ENCODE measurements around the gene POFUT1.

DNA sequence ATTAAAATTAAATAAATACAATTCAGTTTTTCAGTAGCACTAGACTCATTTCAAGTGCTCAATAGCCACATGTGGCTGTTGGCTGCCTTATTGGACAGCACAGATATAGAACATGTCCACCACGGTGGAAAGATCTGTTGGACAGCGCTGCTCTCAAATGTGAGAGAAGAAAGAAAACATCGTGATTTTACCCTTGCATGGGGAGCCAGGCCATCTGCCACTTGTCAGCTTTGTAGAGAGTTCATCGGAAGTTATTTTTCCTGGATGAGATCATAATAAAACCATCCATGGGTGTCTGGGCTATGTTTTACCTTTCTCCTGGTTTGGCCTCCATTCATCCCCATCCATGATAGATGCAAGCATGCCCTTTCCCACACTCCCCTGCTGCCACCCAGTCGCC, 63.9 kb downstream of the POFUT1 start:
- TF ChIP-seq ZNF274 (IDR thresholded peaks at IDR 0.05; ENCODE audit: low read length) (no peak), ZNF274 (tag by site-specific recombination; IDR thresholded peaks at IDR 0.05; ENCODE audit: borderline replicate concordance) (no peak), ZNF175 (tag by site-specific recombination; IDR thresholded peaks at IDR 0.05) (no peak), YY1 (tag by site-specific recombination; IDR thresholded peaks at IDR 0.05) (no peak), ZNF792 (tag by site-specific recombination; IDR thresholded peaks at IDR 0.05) (no peak), ZBTB8A (tag by site-specific recombination; IDR thresholded peaks at IDR 0.05) (no peak), ZNF530 (tag by site-specific recombination; IDR thresholded peaks at IDR 0.05; ENCODE audit: low read depth) (no peak), SP3 (tag by site-specific recombination; IDR thresholded peaks at IDR 0.05) (no peak), GFI1B (tag by site-specific recombination; IDR thresholded peaks at IDR 0.05) (no peak), HOXA7 (CRISPR knock-in tag; IDR thresholded peaks at IDR 0.05; ENCODE audit: borderline replicate concordance) (no peak), ZBTB7A (tag by site-specific recombination; IDR thresholded peaks at IDR 0.05; ENCODE audit: low read depth) (no peak)
- TF ChIP-seq, protein P1, sequence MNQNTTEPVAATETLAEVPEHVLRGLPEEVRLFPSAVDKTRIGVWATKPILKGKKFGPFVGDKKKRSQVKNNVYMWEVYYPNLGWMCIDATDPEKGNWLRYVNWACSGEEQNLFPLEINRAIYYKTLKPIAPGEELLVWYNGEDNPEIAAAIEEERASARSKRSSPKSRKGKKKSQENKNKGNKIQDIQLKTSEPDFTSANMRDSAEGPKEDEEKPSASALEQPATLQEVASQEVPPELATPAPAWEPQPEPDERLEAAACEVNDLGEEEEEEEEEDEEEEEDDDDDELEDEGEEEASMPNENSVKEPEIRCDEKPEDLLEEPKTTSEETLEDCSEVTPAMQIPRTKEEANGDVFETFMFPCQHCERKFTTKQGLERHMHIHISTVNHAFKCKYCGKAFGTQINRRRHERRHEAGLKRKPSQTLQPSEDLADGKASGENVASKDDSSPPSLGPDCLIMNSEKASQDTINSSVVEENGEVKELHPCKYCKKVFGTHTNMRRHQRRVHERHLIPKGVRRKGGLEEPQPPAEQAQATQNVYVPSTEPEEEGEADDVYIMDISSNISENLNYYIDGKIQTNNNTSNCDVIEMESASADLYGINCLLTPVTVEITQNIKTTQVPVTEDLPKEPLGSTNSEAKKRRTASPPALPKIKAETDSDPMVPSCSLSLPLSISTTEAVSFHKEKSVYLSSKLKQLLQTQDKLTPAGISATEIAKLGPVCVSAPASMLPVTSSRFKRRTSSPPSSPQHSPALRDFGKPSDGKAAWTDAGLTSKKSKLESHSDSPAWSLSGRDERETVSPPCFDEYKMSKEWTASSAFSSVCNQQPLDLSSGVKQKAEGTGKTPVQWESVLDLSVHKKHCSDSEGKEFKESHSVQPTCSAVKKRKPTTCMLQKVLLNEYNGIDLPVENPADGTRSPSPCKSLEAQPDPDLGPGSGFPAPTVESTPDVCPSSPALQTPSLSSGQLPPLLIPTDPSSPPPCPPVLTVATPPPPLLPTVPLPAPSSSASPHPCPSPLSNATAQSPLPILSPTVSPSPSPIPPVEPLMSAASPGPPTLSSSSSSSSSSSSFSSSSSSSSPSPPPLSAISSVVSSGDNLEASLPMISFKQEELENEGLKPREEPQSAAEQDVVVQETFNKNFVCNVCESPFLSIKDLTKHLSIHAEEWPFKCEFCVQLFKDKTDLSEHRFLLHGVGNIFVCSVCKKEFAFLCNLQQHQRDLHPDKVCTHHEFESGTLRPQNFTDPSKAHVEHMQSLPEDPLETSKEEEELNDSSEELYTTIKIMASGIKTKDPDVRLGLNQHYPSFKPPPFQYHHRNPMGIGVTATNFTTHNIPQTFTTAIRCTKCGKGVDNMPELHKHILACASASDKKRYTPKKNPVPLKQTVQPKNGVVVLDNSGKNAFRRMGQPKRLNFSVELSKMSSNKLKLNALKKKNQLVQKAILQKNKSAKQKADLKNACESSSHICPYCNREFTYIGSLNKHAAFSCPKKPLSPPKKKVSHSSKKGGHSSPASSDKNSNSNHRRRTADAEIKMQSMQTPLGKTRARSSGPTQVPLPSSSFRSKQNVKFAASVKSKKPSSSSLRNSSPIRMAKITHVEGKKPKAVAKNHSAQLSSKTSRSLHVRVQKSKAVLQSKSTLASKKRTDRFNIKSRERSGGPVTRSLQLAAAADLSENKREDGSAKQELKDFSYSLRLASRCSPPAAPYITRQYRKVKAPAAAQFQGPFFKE (tag by site-specific recombination; IDR thresholded peaks at IDR 0.05; ENCODE audit: borderline replicate concordance): no peak
- TF ChIP-seq, protein P2, sequence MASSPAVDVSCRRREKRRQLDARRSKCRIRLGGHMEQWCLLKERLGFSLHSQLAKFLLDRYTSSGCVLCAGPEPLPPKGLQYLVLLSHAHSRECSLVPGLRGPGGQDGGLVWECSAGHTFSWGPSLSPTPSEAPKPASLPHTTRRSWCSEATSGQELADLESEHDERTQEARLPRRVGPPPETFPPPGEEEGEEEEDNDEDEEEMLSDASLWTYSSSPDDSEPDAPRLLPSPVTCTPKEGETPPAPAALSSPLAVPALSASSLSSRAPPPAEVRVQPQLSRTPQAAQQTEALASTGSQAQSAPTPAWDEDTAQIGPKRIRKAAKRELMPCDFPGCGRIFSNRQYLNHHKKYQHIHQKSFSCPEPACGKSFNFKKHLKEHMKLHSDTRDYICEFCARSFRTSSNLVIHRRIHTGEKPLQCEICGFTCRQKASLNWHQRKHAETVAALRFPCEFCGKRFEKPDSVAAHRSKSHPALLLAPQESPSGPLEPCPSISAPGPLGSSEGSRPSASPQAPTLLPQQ (tag by site-specific recombination; IDR thresholded peaks at IDR 0.05): no peak
- TF ChIP-seq, protein P3, sequence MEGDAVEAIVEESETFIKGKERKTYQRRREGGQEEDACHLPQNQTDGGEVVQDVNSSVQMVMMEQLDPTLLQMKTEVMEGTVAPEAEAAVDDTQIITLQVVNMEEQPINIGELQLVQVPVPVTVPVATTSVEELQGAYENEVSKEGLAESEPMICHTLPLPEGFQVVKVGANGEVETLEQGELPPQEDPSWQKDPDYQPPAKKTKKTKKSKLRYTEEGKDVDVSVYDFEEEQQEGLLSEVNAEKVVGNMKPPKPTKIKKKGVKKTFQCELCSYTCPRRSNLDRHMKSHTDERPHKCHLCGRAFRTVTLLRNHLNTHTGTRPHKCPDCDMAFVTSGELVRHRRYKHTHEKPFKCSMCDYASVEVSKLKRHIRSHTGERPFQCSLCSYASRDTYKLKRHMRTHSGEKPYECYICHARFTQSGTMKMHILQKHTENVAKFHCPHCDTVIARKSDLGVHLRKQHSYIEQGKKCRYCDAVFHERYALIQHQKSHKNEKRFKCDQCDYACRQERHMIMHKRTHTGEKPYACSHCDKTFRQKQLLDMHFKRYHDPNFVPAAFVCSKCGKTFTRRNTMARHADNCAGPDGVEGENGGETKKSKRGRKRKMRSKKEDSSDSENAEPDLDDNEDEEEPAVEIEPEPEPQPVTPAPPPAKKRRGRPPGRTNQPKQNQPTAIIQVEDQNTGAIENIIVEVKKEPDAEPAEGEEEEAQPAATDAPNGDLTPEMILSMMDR (tag by site-specific recombination; IDR thresholded peaks at IDR 0.05): no peak
- TF ChIP-seq, protein P4, sequence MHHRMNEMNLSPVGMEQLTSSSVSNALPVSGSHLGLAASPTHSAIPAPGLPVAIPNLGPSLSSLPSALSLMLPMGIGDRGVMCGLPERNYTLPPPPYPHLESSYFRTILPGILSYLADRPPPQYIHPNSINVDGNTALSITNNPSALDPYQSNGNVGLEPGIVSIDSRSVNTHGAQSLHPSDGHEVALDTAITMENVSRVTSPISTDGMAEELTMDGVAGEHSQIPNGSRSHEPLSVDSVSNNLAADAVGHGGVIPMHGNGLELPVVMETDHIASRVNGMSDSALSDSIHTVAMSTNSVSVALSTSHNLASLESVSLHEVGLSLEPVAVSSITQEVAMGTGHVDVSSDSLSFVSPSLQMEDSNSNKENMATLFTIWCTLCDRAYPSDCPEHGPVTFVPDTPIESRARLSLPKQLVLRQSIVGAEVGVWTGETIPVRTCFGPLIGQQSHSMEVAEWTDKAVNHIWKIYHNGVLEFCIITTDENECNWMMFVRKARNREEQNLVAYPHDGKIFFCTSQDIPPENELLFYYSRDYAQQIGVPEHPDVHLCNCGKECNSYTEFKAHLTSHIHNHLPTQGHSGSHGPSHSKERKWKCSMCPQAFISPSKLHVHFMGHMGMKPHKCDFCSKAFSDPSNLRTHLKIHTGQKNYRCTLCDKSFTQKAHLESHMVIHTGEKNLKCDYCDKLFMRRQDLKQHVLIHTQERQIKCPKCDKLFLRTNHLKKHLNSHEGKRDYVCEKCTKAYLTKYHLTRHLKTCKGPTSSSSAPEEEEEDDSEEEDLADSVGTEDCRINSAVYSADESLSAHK (tag by site-specific recombination; IDR thresholded peaks at IDR 0.05): no peak
